Gastrocnemius medialis (tissue), 4 donors: ENCODE measurements around the gene HLA-DPB1.

Source experiments
- POLR2A ChIP-seq, 2 donors: fragments of 450-650 bp; IDR thresholded peaks; one replicate each; pipeline ENCODE4 v1.6.1; 2017; ENCODE audit warnings: antibody characterized with exemption in 2 of 2, mild to moderate bottlenecking in 2 of 2, moderate library complexity in 2 of 2
- TF ChIP-seq, protein P1 (sequence below), 5 experiments: fragments of 450-650 bp in 3 of 5; fragments of 200-600 bp in 2 of 5; sonication (generic) in 2 of 5; IDR thresholded peaks in 4 of 5; conservative IDR thresholded peaks in 1 of 5; 1 replicate in 4 of 5; 2 replicates in 1 of 5; pipeline ENCODE4 v1.5.1; 2016 to 2019; ENCODE audit warnings: antibody characterized with exemption in 5 of 5, mild to moderate bottlenecking in 3 of 5, moderate library complexity in 3 of 5

DNA sequence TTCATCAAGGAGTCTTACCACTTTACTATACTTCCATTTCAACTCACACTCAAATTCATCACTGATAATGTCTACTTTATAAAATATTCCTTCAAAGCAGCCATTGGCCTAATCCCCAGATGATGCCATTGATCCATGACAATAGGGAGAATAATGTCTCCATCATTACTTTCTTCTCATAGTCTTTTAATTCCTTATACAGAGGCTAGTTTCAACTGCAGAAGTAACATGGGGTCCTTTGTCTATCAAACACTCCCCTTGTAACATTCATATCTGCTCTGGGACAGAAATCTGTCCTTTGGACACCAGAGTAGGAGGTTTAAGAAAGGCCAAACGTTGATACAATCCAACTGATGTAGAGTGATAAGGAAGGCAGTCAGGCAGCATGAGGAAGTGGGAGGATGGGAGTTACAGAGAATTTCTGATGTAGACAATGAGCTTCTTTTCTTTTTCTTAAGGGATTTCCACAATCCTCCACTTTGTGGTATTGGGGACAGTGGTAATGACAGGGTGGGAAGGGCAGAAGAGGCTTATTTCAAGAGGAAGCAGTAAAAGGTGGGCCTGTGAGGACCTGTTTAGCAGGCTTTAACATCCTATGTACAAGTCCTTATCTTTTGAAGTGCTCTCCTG lies 47.5 kb upstream of the HLA-DPB1 start:
- TF ChIP-seq, protein P1, sequence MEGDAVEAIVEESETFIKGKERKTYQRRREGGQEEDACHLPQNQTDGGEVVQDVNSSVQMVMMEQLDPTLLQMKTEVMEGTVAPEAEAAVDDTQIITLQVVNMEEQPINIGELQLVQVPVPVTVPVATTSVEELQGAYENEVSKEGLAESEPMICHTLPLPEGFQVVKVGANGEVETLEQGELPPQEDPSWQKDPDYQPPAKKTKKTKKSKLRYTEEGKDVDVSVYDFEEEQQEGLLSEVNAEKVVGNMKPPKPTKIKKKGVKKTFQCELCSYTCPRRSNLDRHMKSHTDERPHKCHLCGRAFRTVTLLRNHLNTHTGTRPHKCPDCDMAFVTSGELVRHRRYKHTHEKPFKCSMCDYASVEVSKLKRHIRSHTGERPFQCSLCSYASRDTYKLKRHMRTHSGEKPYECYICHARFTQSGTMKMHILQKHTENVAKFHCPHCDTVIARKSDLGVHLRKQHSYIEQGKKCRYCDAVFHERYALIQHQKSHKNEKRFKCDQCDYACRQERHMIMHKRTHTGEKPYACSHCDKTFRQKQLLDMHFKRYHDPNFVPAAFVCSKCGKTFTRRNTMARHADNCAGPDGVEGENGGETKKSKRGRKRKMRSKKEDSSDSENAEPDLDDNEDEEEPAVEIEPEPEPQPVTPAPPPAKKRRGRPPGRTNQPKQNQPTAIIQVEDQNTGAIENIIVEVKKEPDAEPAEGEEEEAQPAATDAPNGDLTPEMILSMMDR (IDR thresholded peaks at IDR 0.05 in 4 of 5, conservative IDR thresholded peaks at IDR 0.05 in 1 of 5), result no peak
- TF ChIP-seq POLR2A (IDR thresholded peaks at IDR 0.05), result no peak
